ENCODE results near the gene HGFAC.

GRCh38 chr4:3468154-3468553 is 26.4 kb downstream of the HGFAC start:
- TF ChIP-seq ATF3 (CRISPR knock-in tag; conservative IDR thresholded peaks at IDR 0.05) (no peak), CTCF (IDR thresholded peaks at IDR 0.05) (no peak), ZNF121 (CRISPR knock-in tag; IDR thresholded peaks at IDR 0.05) (no peak), FOXJ3 (CRISPR knock-in tag; IDR thresholded peaks at IDR 0.05; ENCODE audit: borderline replicate concordance) (no peak), PREB (CRISPR knock-in tag; IDR thresholded peaks at IDR 0.05; ENCODE audit: borderline replicate concordance) (no peak), ETV6 (CRISPR knock-in tag; IDR thresholded peaks at IDR 0.05) (no peak)

Measured in WTC11 (cell line).